Breast epithelium (tissue), 4 donors: ENCODE measurements around the gene C20orf141. TPM values are rescaled to one million over a fixed set of nuclear protein-coding genes. Genes with fewer than 3 reads are reported as not detected.

Experiments used
- DNase-seq, 2 donors: peaks; one replicate each; pipeline ENCODE4 v3.0.0-alpha.2; 2019; ENCODE audit warnings: low spot score in 2 of 2
- H3K27ac ChIP-seq, 2 donors: fragments of 200-600 bp; sonication (generic) in 1 of 2; one replicate each; pipeline ENCODE4 v1.5.1; 2016 to 2019; ENCODE audit warnings: mild to moderate bottlenecking in 1 of 2
- H3K27me3 ChIP-seq, 2 donors: fragments of 200-600 bp; sonication (generic) in 1 of 2; one replicate each; pipeline versions ENCODE4 v1.5.1 to v1.6.0; 2017 to 2019; ENCODE audit warnings: control low read depth in 1 of 2, mild to moderate bottlenecking in 1 of 2
- H3K36me3 ChIP-seq: fragments of 200-600 bp; one replicate; pipeline ENCODE4 v1.5.1; 2019
- H3K4me1 ChIP-seq, 2 donors: fragments of 200-600 bp; sonication (generic); one replicate each; pipeline ENCODE4 v1.5.1; 2016 to 2019; ENCODE audit warnings: control low read depth in 1 of 2
- H3K4me3 ChIP-seq, 3 donors: fragments of 200-600 bp; sonication (generic); 1 replicate in 2 of 3; 2 replicates in 1 of 3; pipeline ENCODE4 v1.5.1; 2016 to 2019; ENCODE audit warnings: mild to moderate bottlenecking in 3 of 3, moderate library complexity in 2 of 3
- H3K9me3 ChIP-seq, 2 donors: fragments of 200-600 bp; sonication (generic) in 1 of 2; one replicate each; pipeline ENCODE4 v1.5.1; 2016 to 2019; ENCODE audit warnings: control low read depth in 1 of 2
- CTCF ChIP-seq, 3 donors: fragments of 450-650 bp; IDR thresholded peaks; one replicate each; pipeline ENCODE4 v1.5.1; 2016 to 2017; ENCODE audit warnings: antibody characterized with exemption in 3 of 3, mild to moderate bottlenecking in 3 of 3, moderate library complexity in 3 of 3
- POLR2A ChIP-seq: fragments of 450-650 bp; IDR thresholded peaks from one replicate; pipeline ENCODE4 v1.6.1; 2016; ENCODE audit warnings: antibody characterized with exemption, mild to moderate bottlenecking, moderate library complexity
- POLR2AphosphoS5 ChIP-seq, 3 donors: sonication (generic); formaldehyde crosslinking; IDR thresholded peaks; one replicate each; pipeline ENCODE4 v1.6.1; 2017; ENCODE audit warnings: antibody characterized with exemption in 3 of 3
- intact Hi-C: fragments of 100-400 bp; cut with DNase I; formaldehyde crosslinking; loops from one replicate; pipeline ENCODE4 v1.15.1; 2023; ENCODE audit warnings: low total_unique reads
- total RNA-seq, 3 donors: library from RNA; depleted of rRNA; stranded (reverse); fragments of >200 nt; gene quantifications; one replicate each; pipeline ENCODE4 v1.1.0, GENCODE V29; 2016

The C20orf141 gene
- total RNA-seq, 3 donors from 2014 or later, result not detected

DNA sequence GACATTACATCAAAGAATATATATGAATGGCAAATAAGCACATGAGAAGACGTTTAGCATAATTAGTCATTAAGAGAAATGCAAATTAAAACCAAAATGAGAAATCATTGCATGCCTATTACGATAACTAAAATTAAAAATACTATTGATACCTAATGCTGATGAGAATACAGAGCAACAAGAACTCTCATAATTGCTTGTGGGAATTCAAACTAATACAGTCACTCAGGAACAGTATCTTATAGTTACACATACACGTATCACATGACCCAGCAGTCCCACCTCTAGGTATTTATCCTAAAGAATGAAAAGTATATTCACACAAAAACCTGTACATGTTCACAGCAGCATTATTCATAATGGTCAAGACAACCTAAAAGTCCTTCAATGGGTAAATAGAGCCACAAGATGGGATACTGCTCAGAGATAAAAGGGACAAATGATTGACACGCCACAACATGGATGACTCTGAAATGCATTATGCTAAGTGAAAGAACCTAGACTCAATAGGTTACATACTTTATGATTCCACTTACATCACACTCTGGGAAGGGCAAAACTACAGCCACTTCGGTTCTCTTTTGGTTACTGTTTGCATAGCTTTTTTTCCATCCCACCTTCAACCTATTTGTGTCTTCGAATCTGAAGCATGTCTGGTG, 30.8 kb upstream of the C20orf141 start:
- Histone ChIP-seq H3K9me3 (no peaks in the 10 kb centered on the region), H3K36me3 (no peaks in the 10 kb centered on the region), H3K4me1 (no peaks in the 10 kb centered on the region), H3K27me3 (no peaks in the 10 kb centered on the region), H3K27ac (no peak overlapping the region), H3K4me3 (no peak overlapping the region)
- no peak for TF ChIP-seq CTCF (IDR thresholded peaks at IDR 0.05)
- no peak for TF ChIP-seq POLR2AphosphoS5 (IDR thresholded peaks at IDR 0.05)
- no peak for TF ChIP-seq POLR2A
- intact Hi-C loops, result no loop called here
- DNase-seq, result no peak

DNA sequence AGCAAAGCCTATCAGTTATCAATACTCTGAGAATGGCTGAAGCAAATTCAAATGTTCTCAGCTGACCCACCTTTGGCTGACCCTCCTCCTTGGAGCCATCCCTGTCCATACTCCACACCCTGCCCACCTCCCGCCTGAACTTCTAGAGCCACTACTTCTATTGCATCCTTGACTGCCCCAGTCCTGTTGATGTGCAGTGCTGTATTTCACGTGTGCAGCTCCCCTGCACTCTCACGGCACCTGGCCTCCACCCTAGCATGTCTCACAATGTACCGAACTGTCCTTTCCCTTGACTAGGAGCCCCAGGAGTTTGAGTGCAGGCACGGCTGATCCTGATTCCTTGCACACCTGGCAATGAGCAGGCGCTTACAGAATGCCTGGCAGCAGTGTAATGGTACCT, 21.3 kb upstream of the C20orf141 start:
- H3K27ac ChIP-seq, result no peak overlapping the region
- no peaks in the 10 kb centered on the region for H3K27me3 ChIP-seq
- no peaks in the 10 kb centered on the region for H3K36me3 ChIP-seq
- TF ChIP-seq POLR2AphosphoS5 (IDR thresholded peaks at IDR 0.05) (no peak), POLR2A (no peak), CTCF (IDR thresholded peaks at IDR 0.05) (no peak)
- no peak for DNase-seq
- no peak overlapping the region for H3K4me3 ChIP-seq
- H3K4me1 ChIP-seq, result no peaks in the 10 kb centered on the region
- intact Hi-C loops, result no loop called here
- H3K9me3 ChIP-seq, result no peaks in the 10 kb centered on the region

DNA sequence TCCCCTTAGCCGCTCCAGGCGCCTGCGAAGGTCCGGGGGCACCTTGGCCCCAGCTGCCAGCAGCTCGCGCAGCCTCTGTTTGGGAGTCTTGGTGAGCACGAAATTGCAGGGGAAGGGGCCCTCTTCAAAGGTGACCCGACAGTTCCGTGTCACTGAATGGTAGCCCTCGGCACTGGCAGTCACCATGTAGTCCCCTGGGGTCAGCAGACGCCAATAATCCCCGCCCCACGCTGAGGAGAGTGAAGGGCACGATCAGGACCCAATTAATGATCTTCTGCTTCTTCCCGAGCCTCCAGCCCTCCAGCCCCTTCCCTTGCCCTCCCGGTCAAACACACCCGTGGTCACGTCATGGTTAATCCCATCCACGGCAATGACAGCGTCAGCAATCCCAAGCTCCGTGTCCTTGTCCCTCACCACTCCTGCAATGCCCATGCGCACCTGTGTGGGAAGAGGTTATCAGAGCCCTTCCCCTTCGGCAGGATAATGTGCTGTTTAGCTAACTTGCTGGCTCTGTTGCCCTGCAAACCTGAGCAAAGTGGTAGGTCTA, 20.5 kb upstream of the C20orf141 start:
- H3K27me3 ChIP-seq, result peaks cover 0 to 3% of the 10 kb centered on the region in 2 donors
- H3K36me3 ChIP-seq, result no peaks in the 10 kb centered on the region
- DNase-seq, result no peak
- no peak for TF ChIP-seq POLR2A
- TF ChIP-seq POLR2AphosphoS5 (IDR thresholded peaks at IDR 0.05), result no peak
- TF ChIP-seq CTCF (IDR thresholded peaks at IDR 0.05), result no peak
- no peak overlapping the region for H3K4me3 ChIP-seq
- no peak overlapping the region for H3K27ac ChIP-seq
- H3K4me1 ChIP-seq, result no peaks in the 10 kb centered on the region
- intact Hi-C loops, result no loop called here
- no peaks in the 10 kb centered on the region for H3K9me3 ChIP-seq

DNA sequence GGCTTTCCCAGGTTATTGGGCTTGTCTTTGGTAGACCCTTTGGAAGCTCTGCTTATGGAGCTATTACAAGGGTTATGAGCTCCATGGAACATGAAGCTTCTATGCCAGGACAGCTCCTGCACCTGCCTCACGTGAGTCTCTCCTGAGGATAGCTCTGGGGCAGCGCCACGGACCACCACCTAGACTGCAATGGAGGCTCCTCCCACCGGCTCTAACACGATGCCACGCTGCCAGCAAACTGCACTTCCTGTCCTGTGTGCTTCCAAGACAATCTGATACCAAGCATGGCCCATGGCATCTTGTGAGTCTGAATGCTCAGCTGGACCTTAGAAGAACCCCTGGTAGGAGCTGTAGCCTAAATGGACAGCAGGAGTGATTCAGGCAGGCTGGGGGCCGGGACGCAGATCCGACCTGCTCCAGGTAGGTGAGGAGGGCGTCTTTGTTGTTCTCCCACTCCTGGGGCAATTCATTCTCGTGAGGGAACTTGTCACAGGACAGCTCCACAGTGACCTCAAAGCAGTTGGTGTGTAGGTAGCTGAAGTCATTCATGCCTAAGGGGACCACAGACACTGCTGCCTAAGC, 19.8 kb upstream of the C20orf141 start:
- DNase-seq, result no peak
- TF ChIP-seq CTCF (IDR thresholded peaks at IDR 0.05), result no peak
- TF ChIP-seq POLR2A, result no peak
- TF ChIP-seq POLR2AphosphoS5 (IDR thresholded peaks at IDR 0.05), result no peak
- Histone ChIP-seq H3K4me1 (no peaks in the 10 kb centered on the region), H3K27me3 (peaks cover 0 to 5% of the 10 kb centered on the region in 2 donors), H3K4me3 (no peak overlapping the region), H3K9me3 (no peaks in the 10 kb centered on the region), H3K27ac (no peak overlapping the region), H3K36me3 (no peaks in the 10 kb centered on the region)
- intact Hi-C loops, result no loop called here

DNA sequence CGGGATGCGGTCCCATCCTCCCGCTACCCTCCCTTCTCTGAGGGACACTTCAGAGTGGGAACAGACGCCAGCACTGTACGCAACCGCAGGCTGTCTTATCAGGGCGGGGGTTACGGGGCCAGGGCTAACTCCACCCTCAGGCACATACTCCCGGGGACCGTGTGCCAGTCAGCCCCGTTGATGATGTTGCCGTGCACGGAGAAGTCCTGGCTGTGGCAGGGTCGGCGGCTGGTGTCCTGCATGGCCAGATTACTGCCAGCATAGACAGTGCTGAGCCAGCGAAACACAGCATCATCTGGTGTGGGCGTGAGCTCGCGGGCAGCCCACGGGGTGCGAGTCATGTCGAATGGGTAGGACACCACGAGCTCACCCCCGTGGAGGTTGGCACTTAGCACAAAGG, 19.3 kb upstream of the C20orf141 start:
- no peaks in the 10 kb centered on the region for H3K36me3 ChIP-seq
- DNase-seq, result no peak
- no peaks in the 10 kb centered on the region for H3K4me1 ChIP-seq
- intact Hi-C loops, result no loop called here
- H3K27ac ChIP-seq, result no peak overlapping the region
- peaks cover 0 to 5% of the 10 kb centered on the region in 2 donors for H3K27me3 ChIP-seq
- TF ChIP-seq CTCF (IDR thresholded peaks at IDR 0.05) (no peak), POLR2AphosphoS5 (IDR thresholded peaks at IDR 0.05) (no peak), POLR2A (no peak)
- no peak overlapping the region for H3K4me3 ChIP-seq
- H3K9me3 ChIP-seq, result no peaks in the 10 kb centered on the region
